Fibroblast of lung (primary cell): ENCODE measurements around the gene ZCCHC2. TPM values are rescaled to one million over a fixed set of nuclear protein-coding genes. Genes with fewer than 3 reads are reported as not detected.

Experiments used
- DNase-seq, 2 donors: peaks; one replicate each; pipeline versions ENCODE4 v3.0.0 to v3.0.0-alpha.2; 2010; ENCODE audit warnings: low read depth in 2 of 2
- H2AFZ ChIP-seq: 2 replicates; pipeline ENCODE4 v1.5.1; 2012; ENCODE audit warnings: low read length, control low read depth, inconsistent platforms
- H3K27ac ChIP-seq: 2 replicates; pipeline ENCODE4 v1.5.1; 2011; ENCODE audit warnings: low read length, control low read depth; ENCODE audit not compliant: insufficient read depth
- H3K27me3 ChIP-seq: 2 replicates; pipeline ENCODE4 v1.5.1; 2011; ENCODE audit warnings: mild to moderate bottlenecking, low read length; ENCODE audit not compliant: control insufficient read depth, insufficient read depth
- H3K36me3 ChIP-seq: 2 replicates; pipeline ENCODE4 v1.5.1; 2011; ENCODE audit warnings: low read length; ENCODE audit not compliant: control insufficient read depth, insufficient read depth
- H3K4me1 ChIP-seq: 2 replicates; pipeline ENCODE4 v1.5.1; 2011; ENCODE audit warnings: low read length; ENCODE audit not compliant: control insufficient read depth, insufficient read depth; ENCODE audit errors: extremely low read depth
- H3K4me2 ChIP-seq: 2 replicates; pipeline ENCODE4 v1.5.1; 2011; ENCODE audit warnings: low read length, control low read depth; ENCODE audit not compliant: insufficient read depth; ENCODE audit errors: extremely low read depth
- H3K4me3 ChIP-seq, 4 experiments: fragments of 200-600 bp in 1 of 4; sonication (generic) in 1 of 4; replicated peaks in 1 of 4; 2 replicates each; pipeline ENCODE4 v1.5.1; 2011 to 2016; ENCODE audit warnings: low read length in 4 of 4, low read depth in 3 of 4, mild to moderate bottlenecking in 3 of 4, control low read depth in 2 of 4, inconsistent platforms in 1 of 4, mixed read lengths in 1 of 4; ENCODE audit not compliant: insufficient read depth in 1 of 4; ENCODE audit errors: control extremely low read depth in 1 of 4
- H3K79me2 ChIP-seq: 2 replicates; pipeline ENCODE4 v1.5.1; 2012; ENCODE audit warnings: mild to moderate bottlenecking, low read length, inconsistent platforms; ENCODE audit not compliant: control insufficient read depth, insufficient read depth
- H3K9ac ChIP-seq: 2 replicates; pipeline ENCODE4 v1.5.1; 2011; ENCODE audit warnings: mild to moderate bottlenecking, low read length, control low read depth; ENCODE audit not compliant: insufficient read depth
- H3K9me3 ChIP-seq: 2 replicates; pipeline ENCODE4 v1.5.1; 2012; ENCODE audit warnings: low read depth, low read length; ENCODE audit not compliant: control insufficient read depth, insufficient read depth
- H4K20me1 ChIP-seq: 2 replicates; pipeline ENCODE4 v1.5.1; 2011; ENCODE audit warnings: low read length; ENCODE audit not compliant: control insufficient read depth, insufficient read depth; ENCODE audit errors: extremely low read depth
- EZH2 ChIP-seq: IDR thresholded peaks from 2 replicates; pipeline ENCODE4 v1.5.1; 2012; ENCODE audit warnings: low read length, control low read depth, mild to moderate bottlenecking; ENCODE audit errors: missing control alignments
- polyA plus RNA-seq, 2 donors: library from polyadenylated mRNA; depleted of rRNA in 1 of 2; stranded (reverse) in 1 of 2; unstranded in 1 of 2; fragments of >200 nt; gene quantifications; 2 replicates each; pipeline ENCODE4 v1.2.1, GENCODE V29; 2011 to 2012; ENCODE audit warnings: missing spikeins in 1 of 2
- total RNA-seq: library from RNA; depleted of rRNA; stranded (reverse); fragments of >200 nt; gene quantifications from 2 replicates; pipeline ENCODE4 v1.2.1, GENCODE V29; 2014
- TF ChIP-seq, protein P1 (sequence below), 2 donors: IDR thresholded peaks in 1 of 2; conservative IDR thresholded peaks in 1 of 2; 1 replicate in 1 of 2; 2 replicates in 1 of 2; pipeline ENCODE4 v1.5.1; 2011 to 2012; ENCODE audit warnings: low read length in 2 of 2, control low read depth in 1 of 2, inconsistent platforms in 1 of 2, low read depth in 1 of 2, mild to moderate bottlenecking in 1 of 2

The ZCCHC2 gene
- total and polyA plus RNA-seq, 2 donors (not counting 1 experiment from before 2014, with no cell fraction given) = 5.3 to 10.9 TPM

DNA sequence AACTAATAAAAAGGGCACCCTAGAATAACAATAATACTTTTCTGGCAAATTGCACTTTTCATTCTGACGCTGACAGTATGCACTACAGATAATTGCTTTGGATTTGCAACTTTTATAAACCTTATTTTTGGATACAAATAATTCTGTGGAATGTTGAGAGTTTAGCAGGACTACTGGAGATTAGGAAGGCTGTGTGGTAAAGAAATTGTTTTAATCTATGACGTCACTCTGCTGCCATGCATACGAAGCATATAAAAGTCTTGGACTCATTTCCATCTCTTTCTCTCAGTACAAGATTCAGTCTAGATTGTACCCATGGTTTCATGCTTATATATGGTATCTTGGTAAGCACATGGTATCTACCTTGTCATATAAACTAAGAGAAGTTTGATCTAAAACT, 28.1 kb upstream of the ZCCHC2 start:
- H3K4me1 ChIP-seq = no peaks in the 10 kb centered on the region
- H3K79me2 ChIP-seq = no peaks in the 10 kb centered on the region
- no peak overlapping the region for H2AFZ ChIP-seq
- H3K27ac ChIP-seq = no peak overlapping the region
- no peaks in the 10 kb centered on the region for H3K36me3 ChIP-seq
- H4K20me1 ChIP-seq = no peaks in the 10 kb centered on the region
- no peaks in the 10 kb centered on the region for H3K9me3 ChIP-seq
- peaks cover 8% of the 10 kb centered on the region for H3K27me3 ChIP-seq
- DNase-seq = no peak
- no peak overlapping the region for H3K4me2 ChIP-seq
- no peak overlapping the region for H3K4me3 ChIP-seq
- no peak for TF ChIP-seq EZH2
- TF ChIP-seq, protein P1, sequence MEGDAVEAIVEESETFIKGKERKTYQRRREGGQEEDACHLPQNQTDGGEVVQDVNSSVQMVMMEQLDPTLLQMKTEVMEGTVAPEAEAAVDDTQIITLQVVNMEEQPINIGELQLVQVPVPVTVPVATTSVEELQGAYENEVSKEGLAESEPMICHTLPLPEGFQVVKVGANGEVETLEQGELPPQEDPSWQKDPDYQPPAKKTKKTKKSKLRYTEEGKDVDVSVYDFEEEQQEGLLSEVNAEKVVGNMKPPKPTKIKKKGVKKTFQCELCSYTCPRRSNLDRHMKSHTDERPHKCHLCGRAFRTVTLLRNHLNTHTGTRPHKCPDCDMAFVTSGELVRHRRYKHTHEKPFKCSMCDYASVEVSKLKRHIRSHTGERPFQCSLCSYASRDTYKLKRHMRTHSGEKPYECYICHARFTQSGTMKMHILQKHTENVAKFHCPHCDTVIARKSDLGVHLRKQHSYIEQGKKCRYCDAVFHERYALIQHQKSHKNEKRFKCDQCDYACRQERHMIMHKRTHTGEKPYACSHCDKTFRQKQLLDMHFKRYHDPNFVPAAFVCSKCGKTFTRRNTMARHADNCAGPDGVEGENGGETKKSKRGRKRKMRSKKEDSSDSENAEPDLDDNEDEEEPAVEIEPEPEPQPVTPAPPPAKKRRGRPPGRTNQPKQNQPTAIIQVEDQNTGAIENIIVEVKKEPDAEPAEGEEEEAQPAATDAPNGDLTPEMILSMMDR (conservative IDR thresholded peaks at IDR 0.05 in 1 of 2, IDR thresholded peaks at IDR 0.05 in 1 of 2; ENCODE audit: low read depth in 1 of 2, low read length in 2 of 2) = no peak
- H3K9ac ChIP-seq = no peak overlapping the region

DNA sequence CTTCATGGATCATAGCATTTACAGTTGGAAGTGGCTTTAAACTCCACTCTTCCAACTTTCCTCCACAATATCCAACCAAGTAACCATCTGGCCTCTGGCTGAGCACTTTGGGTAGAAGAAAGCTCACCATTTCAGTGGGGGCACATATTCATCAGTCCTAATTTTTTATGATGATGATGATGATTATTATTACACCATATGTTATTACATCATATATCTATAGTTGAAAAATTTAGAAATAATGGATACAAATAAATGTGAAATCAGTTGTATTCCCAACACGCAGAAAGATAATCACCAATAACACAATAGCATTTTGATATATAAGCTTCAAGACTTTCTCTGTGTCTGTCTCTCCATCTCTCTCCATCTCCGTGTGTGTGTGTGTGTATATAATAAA, 26.6 kb upstream of the ZCCHC2 start:
- Histone ChIP-seq H3K27ac (no peak overlapping the region), H4K20me1 (no peaks in the 10 kb centered on the region), H3K27me3 (peaks cover 9% of the 10 kb centered on the region), H3K4me1 (no peaks in the 10 kb centered on the region), H3K36me3 (no peaks in the 10 kb centered on the region), H3K9me3 (no peaks in the 10 kb centered on the region), H3K79me2 (no peaks in the 10 kb centered on the region), H3K9ac (no peak overlapping the region), H3K4me3 (no peak overlapping the region), H2AFZ (no peak overlapping the region), H3K4me2 (no peak overlapping the region)
- TF ChIP-seq EZH2 = no peak
- TF ChIP-seq, protein P1 (conservative IDR thresholded peaks at IDR 0.05 in 1 of 2, IDR thresholded peaks at IDR 0.05 in 1 of 2; ENCODE audit: low read depth in 1 of 2, low read length in 2 of 2) = no peak
- DNase-seq = no peak

DNA sequence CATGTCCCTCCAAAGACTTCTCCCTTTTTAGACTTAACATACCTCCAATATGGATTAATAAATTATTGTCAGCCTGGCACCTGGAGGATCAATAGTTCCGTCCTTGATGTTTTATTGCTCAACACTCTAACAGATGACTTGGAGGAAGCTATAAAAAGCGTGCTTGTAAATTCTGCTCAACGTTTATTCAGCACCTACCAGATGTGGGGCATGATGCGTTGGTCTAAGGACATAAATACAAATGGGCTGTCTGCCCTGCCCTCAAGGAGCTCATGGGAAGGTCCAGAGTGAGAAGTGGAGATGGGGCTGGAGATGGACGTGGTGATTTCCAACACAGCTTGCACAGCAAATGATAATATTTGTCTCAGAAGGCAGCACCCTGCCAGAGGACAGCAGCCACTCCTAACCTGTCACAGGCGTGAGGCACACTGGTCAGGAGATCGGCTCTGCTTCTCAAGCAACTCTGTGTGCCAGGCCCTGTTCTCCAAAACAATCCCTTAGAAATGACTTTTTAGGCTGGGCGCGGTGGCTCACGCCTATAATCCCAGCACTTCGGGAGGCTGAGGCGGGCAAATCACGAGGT, 25.5 kb upstream of the ZCCHC2 start:
- Histone ChIP-seq H3K36me3 (no peaks in the 10 kb centered on the region), H2AFZ (no peak overlapping the region), H3K9ac (no peak overlapping the region), H3K27ac (no peak overlapping the region), H3K4me2 (no peak overlapping the region), H3K4me3 (no peak overlapping the region), H4K20me1 (no peaks in the 10 kb centered on the region), H3K4me1 (no peaks in the 10 kb centered on the region), H3K27me3 (peaks cover 4% of the 10 kb centered on the region), H3K9me3 (no peaks in the 10 kb centered on the region), H3K79me2 (no peaks in the 10 kb centered on the region)
- DNase-seq = no peak
- no peak for TF ChIP-seq EZH2
